Measurements from ENCODE around the gene TRIM15.

DNA sequence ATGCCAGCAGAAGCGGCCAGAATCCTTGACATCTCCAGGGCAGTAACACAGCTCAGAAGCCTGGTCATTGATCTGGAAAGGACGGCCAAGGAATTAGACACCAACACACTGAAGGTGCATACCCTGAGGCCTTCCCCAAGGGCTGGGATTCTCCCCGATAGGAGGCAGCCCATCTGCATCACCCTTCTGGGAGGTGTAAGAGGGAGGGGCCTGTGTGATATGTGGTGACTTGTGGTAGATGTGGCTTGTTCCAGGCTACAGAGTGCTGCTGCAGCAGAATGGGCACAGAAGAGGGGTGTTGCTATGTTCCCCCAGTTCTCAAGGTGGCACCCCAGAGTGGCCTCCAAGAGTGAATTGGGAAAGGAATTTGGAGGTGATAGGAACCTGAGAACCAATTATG is 16.2 kb upstream of the TRIM15 start:
- no peak for TF ChIP-seq CTCF (IDR thresholded peaks at IDR 0.05; ENCODE audit: low read depth, low read length)
- no peak for TF ChIP-seq POLR2A (IDR thresholded peaks at IDR 0.05; ENCODE audit: extremely low read depth, insufficient read length)
- no peak for TF ChIP-seq MAX (IDR thresholded peaks at IDR 0.05; ENCODE audit: low read depth, low read length)
- TF ChIP-seq MYC (IDR thresholded peaks at IDR 0.05; ENCODE audit: low read depth, low read length) = no peak

Measured in NB4 (cell line).